ENCODE measurements around the gene ZNF35.
A peak's percentile ranks its signal among the peaks of the same experiment; 100 is the strongest.

The ZNF35 gene

GRCh38 chr3:44678480-44679116, 30.1 kb downstream of the ZNF35 start:
- Histone ChIP-seq H3K27ac (no peak overlapping the region), H3K36me3 (ENCODE audit: control insufficient read depth, insufficient read depth, low read length) (no peaks in the 10 kb centered on the region), H3K79me2 (peaks cover 6% of the 10 kb centered on the region), H3K27me3 (ENCODE audit: control insufficient read depth, insufficient read depth, low read length) (no peaks in the 10 kb centered on the region), H2AFZ (no peak overlapping the region), H3K4me2 (ENCODE audit: low read length) (no peak overlapping the region), H3K4me1 (peaks cover 4% of the 10 kb centered on the region), H3K4me3 (ENCODE audit: low read depth, low read length) (no peak overlapping the region), H3K9ac (no peak overlapping the region), H3K9me3 (ENCODE audit: control insufficient read depth, low read length) (no peaks in the 10 kb centered on the region)
- TF ChIP-seq, protein P1, sequence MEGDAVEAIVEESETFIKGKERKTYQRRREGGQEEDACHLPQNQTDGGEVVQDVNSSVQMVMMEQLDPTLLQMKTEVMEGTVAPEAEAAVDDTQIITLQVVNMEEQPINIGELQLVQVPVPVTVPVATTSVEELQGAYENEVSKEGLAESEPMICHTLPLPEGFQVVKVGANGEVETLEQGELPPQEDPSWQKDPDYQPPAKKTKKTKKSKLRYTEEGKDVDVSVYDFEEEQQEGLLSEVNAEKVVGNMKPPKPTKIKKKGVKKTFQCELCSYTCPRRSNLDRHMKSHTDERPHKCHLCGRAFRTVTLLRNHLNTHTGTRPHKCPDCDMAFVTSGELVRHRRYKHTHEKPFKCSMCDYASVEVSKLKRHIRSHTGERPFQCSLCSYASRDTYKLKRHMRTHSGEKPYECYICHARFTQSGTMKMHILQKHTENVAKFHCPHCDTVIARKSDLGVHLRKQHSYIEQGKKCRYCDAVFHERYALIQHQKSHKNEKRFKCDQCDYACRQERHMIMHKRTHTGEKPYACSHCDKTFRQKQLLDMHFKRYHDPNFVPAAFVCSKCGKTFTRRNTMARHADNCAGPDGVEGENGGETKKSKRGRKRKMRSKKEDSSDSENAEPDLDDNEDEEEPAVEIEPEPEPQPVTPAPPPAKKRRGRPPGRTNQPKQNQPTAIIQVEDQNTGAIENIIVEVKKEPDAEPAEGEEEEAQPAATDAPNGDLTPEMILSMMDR (IDR thresholded peaks at IDR 0.05): no peak

DNA sequence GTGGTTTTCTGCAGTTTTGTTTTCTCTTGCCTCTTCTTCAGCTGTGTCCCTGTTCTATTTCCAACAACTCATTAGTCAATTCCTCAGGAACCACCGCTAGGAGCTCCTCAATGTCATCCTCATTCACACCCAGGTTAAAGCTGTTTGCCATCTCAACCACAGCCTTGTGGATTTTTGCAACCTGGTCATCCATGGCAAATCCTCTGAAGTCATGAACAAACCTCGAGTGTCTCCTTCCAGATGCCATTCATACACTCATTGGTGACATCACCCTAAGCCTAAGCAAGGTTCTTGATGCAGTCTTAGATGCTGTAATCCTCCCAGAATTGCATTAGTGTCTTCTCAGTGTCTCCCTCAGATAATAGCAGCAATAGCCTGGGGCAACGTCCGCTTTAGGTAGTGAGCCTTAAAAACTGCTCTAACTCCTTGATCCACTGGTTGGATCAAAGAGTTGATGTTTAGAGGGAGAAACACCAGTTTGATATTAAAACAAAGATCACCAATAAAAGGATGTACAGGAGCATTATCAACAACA, 32.5 kb downstream of the ZNF35 start:
- H3K4me1 ChIP-seq: peaks cover 3% of the 10 kb centered on the region
- H3K9me3 ChIP-seq (ENCODE audit: control insufficient read depth, low read length): no peaks in the 10 kb centered on the region
- H3K4me2 ChIP-seq (ENCODE audit: low read length): no peak overlapping the region
- H3K27me3 ChIP-seq (ENCODE audit: control insufficient read depth, insufficient read depth, low read length): no peaks in the 10 kb centered on the region
- no peak overlapping the region for H3K27ac ChIP-seq
- peaks cover 1% of the 10 kb centered on the region for H3K79me2 ChIP-seq
- TF ChIP-seq, protein P1 (IDR thresholded peaks at IDR 0.05): no peak
- H3K4me3 ChIP-seq (ENCODE audit: low read depth, low read length): no peak overlapping the region
- H3K9ac ChIP-seq: no peak overlapping the region
- H3K36me3 ChIP-seq (ENCODE audit: control insufficient read depth, insufficient read depth, low read length): no peaks in the 10 kb centered on the region
- H2AFZ ChIP-seq: no peak overlapping the region

GRCh38 chr3:44682182-44682896, 33.8 kb downstream of the ZNF35 start:
- Histone ChIP-seq H2AFZ (no peak overlapping the region), H3K27me3 (ENCODE audit: control insufficient read depth, insufficient read depth, low read length) (no peaks in the 10 kb centered on the region), H3K36me3 (ENCODE audit: control insufficient read depth, insufficient read depth, low read length) (no peaks in the 10 kb centered on the region), H3K4me1 (peaks cover 4% of the 10 kb centered on the region), H3K27ac (no peak overlapping the region), H3K79me2 (no peaks in the 10 kb centered on the region), H3K9ac (no peak overlapping the region), H3K4me3 (ENCODE audit: low read depth, low read length) (no peak overlapping the region), H3K4me2 (ENCODE audit: low read length) (no peak overlapping the region), H3K9me3 (ENCODE audit: control insufficient read depth, low read length) (no peaks in the 10 kb centered on the region)
- TF ChIP-seq, protein P1 (IDR thresholded peaks at IDR 0.05): no peak

- no peaks in the 10 kb centered on the region for H3K79me2 ChIP-seq
- H3K27me3 ChIP-seq (ENCODE audit: control insufficient read depth, insufficient read depth, low read length): no peaks in the 10 kb centered on the region
- H3K4me3 ChIP-seq (ENCODE audit: low read depth, low read length): peak overlapping the region; percentile 64
- H3K9ac ChIP-seq: peak overlapping the region; percentile 7
- H3K9me3 ChIP-seq (ENCODE audit: control insufficient read depth, low read length): no peaks in the 10 kb centered on the region
- TF ChIP-seq, protein P1 (IDR thresholded peaks at IDR 0.05): no peak
- peak overlapping the region; percentile 95 for H2AFZ ChIP-seq
- peaks cover 4% of the 10 kb centered on the region for H3K4me1 ChIP-seq
- no peaks in the 10 kb centered on the region for H3K36me3 ChIP-seq (ENCODE audit: control insufficient read depth, insufficient read depth, low read length)
- peak overlapping the region; percentile 75 for H3K27ac ChIP-seq
- peak overlapping the region; percentile 67 for H3K4me2 ChIP-seq (ENCODE audit: low read length)
Measured at GRCh38 chr3:44685128-44685800, 36.7 kb downstream of the ZNF35 start.

Measured in parathyroid adenoma (tissue), 2 donors.